HepG2 (cell line): ENCODE measurements around the gene GGA3. TPM values are rescaled to one million over a fixed set of nuclear protein-coding genes. Genes with fewer than 3 reads are reported as not detected.

Source experiments
- ATF7-NPFF ChIP-seq: sonication (generic); formaldehyde crosslinking; IDR thresholded peaks from 2 replicates; pipeline ENCODE4 v1.8.1; 2023; ENCODE audit warnings: mild to moderate bottlenecking, low read depth, missing genetic modification reagents, moderate library complexity
- CEBPZ ChIP-seq: IDR thresholded peaks from 2 replicates; pipeline ENCODE4 v1.6.1; 2012; ENCODE audit warnings: low read length, improper control_type of control experiment
- GATAD1 ChIP-seq: IDR thresholded peaks from 2 replicates; pipeline ENCODE4 v1.6.1; 2016; ENCODE audit warnings: missing genetic modification reagents, missing compliant biosample characterization
- SP2 ChIP-seq: sonication (generic); formaldehyde crosslinking; IDR thresholded peaks from 2 replicates; pipeline ENCODE4 v1.5.1; 2020; ENCODE audit warnings: mild to moderate bottlenecking, missing genetic modification reagents
- ZNF335 ChIP-seq: sonication (generic); formaldehyde crosslinking; IDR thresholded peaks from 2 replicates; pipeline ENCODE4 v1.4.0; 2020; ENCODE audit warnings: missing genetic modification reagents
- ZNF709 ChIP-seq: sonication (generic); formaldehyde crosslinking; IDR thresholded peaks from 2 replicates; pipeline ENCODE4 v1.5.0; 2020; ENCODE audit warnings: mild to moderate bottlenecking, missing genetic modification reagents
- polyA plus RNA-seq, 8 experiments: library from polyadenylated mRNA; depleted of rRNA in 3 of 8; stranded (reverse) in 7 of 8; unstranded in 1 of 8; fragments of >200 nt; fragmentation: Illumina TruSeq in 4 of 8; extraction: Trizol in 4 of 8; gene quantifications; 2 replicates each; pipeline versions ENCODE4 v1.2.1 to v1.2.3, GENCODE V29; 2011 to 2016; ENCODE audit warnings: low read depth in 4 of 8, missing spikeins in 1 of 8, mixed read lengths in 1 of 8; ENCODE audit not compliant: insufficient read depth in 1 of 8
- total RNA-seq, 5 experiments: library from RNA; depleted of rRNA; stranded (reverse); fragments of >200 nt; fragmentation: Illumina TruSeq; extraction: Trizol; gene quantifications; 2 replicates each; pipeline ENCODE4 v1.2.3, GENCODE V29; 2016; ENCODE audit warnings: low read depth in 1 of 5
- TF ChIP-seq, protein P1 (sequence below): sonication (generic); formaldehyde crosslinking; IDR thresholded peaks from 2 replicates; pipeline ENCODE4 v1.8.0; 2022; ENCODE audit warnings: missing genetic modification reagents, mild to moderate bottlenecking, borderline replicate concordance
- TF ChIP-seq, protein P2 (sequence below): sonication (generic); formaldehyde crosslinking; IDR thresholded peaks from 2 replicates; pipeline ENCODE4 v1.5.0; 2020; ENCODE audit warnings: mild to moderate bottlenecking, missing genetic modification reagents, borderline replicate concordance
- TF ChIP-seq, protein P3 (sequence below), 2 experiments: fragments of 450-650 bp in 1 of 2; sonication (generic) in 1 of 2; formaldehyde crosslinking; IDR thresholded peaks; 2 replicates each; pipeline versions ENCODE4 v1.5.0 to v1.8.0; 2020 to 2022; ENCODE audit warnings: mild to moderate bottlenecking in 1 of 2, missing genetic modification reagents in 1 of 2

GGA3 gene
- total and polyA plus RNA-seq, 2 of the 13 experiments (the other 11 are each of a cell fraction or from before 2014, with no cell fraction given), result 28.4 to 43.7 TPM

DNA sequence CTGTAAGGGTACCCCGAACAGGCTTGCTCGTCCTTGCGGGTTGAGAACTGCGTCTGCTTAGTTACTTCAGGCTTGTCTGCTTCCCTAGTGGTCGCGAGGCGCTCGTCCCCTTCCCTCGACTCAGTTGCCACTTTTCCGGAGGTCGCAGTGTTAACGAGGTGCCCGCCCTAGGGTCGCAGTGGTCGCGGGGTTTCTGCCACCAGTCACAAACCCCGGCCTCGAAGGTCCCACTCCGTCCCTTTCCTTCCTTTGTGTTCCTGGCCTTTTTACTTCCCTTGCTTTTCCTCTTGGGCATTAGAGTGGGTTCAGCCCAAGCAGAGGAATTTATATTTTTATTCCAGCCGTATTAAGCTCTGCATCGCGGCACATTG lies 55.6 kb downstream of the GGA3 start (continued):
- no peak for TF ChIP-seq SP2
- TF ChIP-seq ATF7-NPFF (CRISPR knock-in tag), result 0 out of 2 replicates have a peak, but pooled peaks have one; percentile 4
- TF ChIP-seq, protein P1, sequence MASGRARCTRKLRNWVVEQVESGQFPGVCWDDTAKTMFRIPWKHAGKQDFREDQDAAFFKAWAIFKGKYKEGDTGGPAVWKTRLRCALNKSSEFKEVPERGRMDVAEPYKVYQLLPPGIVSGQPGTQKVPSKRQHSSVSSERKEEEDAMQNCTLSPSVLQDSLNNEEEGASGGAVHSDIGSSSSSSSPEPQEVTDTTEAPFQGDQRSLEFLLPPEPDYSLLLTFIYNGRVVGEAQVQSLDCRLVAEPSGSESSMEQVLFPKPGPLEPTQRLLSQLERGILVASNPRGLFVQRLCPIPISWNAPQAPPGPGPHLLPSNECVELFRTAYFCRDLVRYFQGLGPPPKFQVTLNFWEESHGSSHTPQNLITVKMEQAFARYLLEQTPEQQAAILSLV (CRISPR knock-in tag), result no peak; the same call in 1 of the 2 replicates
- TF ChIP-seq, protein P2, sequence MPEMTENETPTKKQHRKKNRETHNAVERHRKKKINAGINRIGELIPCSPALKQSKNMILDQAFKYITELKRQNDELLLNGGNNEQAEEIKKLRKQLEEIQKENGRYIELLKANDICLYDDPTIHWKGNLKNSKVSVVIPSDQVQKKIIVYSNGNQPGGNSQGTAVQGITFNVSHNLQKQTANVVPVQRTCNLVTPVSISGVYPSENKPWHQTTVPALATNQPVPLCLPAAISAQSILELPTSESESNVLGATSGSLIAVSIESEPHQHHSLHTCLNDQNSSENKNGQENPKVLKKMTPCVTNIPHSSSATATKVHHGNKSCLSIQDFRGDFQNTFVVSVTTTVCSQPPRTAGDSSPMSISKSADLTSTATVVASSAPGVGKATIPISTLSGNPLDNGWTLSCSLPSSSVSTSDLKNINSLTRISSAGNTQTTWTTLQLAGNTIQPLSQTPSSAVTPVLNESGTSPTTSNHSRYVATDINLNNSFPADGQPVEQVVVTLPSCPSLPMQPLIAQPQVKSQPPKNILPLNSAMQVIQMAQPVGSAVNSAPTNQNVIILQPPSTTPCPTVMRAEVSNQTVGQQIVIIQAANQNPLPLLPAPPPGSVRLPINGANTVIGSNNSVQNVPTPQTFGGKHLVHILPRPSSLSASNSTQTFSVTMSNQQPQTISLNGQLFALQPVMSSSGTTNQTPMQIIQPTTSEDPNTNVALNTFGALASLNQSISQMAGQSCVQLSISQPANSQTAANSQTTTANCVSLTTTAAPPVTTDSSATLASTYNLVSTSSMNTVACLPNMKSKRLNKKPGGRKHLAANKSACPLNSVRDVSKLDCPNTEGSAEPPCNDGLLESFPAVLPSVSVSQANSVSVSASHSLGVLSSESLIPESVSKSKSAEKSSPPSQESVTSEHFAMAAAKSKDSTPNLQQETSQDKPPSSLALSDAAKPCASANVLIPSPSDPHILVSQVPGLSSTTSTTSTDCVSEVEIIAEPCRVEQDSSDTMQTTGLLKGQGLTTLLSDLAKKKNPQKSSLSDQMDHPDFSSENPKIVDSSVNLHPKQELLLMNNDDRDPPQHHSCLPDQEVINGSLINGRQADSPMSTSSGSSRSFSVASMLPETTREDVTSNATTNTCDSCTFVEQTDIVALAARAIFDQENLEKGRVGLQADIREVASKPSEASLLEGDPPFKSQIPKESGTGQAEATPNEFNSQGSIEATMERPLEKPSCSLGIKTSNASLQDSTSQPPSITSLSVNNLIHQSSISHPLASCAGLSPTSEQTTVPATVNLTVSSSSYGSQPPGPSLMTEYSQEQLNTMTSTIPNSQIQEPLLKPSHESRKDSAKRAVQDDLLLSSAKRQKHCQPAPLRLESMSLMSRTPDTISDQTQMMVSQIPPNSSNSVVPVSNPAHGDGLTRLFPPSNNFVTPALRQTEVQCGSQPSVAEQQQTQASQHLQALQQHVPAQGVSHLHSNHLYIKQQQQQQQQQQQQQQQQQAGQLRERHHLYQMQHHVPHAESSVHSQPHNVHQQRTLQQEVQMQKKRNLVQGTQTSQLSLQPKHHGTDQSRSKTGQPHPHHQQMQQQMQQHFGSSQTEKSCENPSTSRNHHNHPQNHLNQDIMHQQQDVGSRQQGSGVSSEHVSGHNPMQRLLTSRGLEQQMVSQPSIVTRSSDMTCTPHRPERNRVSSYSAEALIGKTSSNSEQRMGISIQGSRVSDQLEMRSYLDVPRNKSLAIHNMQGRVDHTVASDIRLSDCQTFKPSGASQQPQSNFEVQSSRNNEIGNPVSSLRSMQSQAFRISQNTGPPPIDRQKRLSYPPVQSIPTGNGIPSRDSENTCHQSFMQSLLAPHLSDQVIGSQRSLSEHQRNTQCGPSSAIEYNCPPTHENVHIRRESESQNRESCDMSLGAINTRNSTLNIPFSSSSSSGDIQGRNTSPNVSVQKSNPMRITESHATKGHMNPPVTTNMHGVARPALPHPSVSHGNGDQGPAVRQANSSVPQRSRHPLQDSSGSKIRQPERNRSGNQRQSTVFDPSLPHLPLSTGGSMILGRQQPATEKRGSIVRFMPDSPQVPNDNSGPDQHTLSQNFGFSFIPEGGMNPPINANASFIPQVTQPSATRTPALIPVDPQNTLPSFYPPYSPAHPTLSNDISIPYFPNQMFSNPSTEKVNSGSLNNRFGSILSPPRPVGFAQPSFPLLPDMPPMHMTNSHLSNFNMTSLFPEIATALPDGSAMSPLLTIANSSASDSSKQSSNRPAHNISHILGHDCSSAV (CRISPR knock-in tag), result no peak
- TF ChIP-seq ZNF709 (CRISPR knock-in tag), result no peak
- TF ChIP-seq, protein P3, sequence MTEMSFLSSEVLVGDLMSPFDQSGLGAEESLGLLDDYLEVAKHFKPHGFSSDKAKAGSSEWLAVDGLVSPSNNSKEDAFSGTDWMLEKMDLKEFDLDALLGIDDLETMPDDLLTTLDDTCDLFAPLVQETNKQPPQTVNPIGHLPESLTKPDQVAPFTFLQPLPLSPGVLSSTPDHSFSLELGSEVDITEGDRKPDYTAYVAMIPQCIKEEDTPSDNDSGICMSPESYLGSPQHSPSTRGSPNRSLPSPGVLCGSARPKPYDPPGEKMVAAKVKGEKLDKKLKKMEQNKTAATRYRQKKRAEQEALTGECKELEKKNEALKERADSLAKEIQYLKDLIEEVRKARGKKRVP (CRISPR knock-in tag; IDR thresholded peaks at IDR 0.05), result no peak
- peak; percentile 34; the same call in 1 of the 2 replicates for TF ChIP-seq GATAD1 (CRISPR knock-in tag)
- peak; percentile 99; the same call in 1 of the 2 replicates for TF ChIP-seq ZNF335 (CRISPR knock-in tag)
- TF ChIP-seq CEBPZ, result no peak
